GM19468 (cell line): ENCODE data around the gene ATP13A4.
"Not testable (repeated sequence)": the region's sequence is repeated elsewhere in the genome, so short reads cannot be mapped to it uniquely, and the experiment has no call there.

Experiments used
- ATAC-seq: cut with Tn5 transposase; IDR thresholded peaks from one replicate; pipeline ENCODE4 v1.9.1; 2021; ENCODE audit warnings: mild to moderate bottlenecking, moderate library complexity, moderate number of reproducible peaks; ENCODE audit not compliant: unreplicated experiment; ENCODE audit errors: extremely low read depth

The ATP13A4 gene

GRCh38 chr3:193560091-193560490 lies 5.4 kb upstream of the ATP13A4 start:
- ATAC-seq: no peak

GRCh38 chr3:193559100-193559499 lies 4.4 kb upstream of the ATP13A4 start:
- no peak for ATAC-seq

GRCh38 chr3:193556841-193557240 lies 2.1 kb upstream of the ATP13A4 start:
- no peak for ATAC-seq

- no peak for ATAC-seq
These were observed 1.1 kb downstream of the ATP13A4 start for GRCh38 chr3:193553586-193553985.

- no peak for ATAC-seq
These were observed 1.8 kb downstream of the ATP13A4 start for GRCh38 chr3:193552923-193553322.

GRCh38 chr3:193548406-193548805 lies 6.3 kb downstream of the ATP13A4 start:
- ATAC-seq: no peak

- no peak for ATAC-seq
These were observed 8.6 kb downstream of the ATP13A4 start for GRCh38 chr3:193546129-193546528.

GRCh38 chr3:193545304-193545703 lies 9.4 kb downstream of the ATP13A4 start:
- ATAC-seq: no peak

GRCh38 chr3:193544289-193544688 lies 10.4 kb downstream of the ATP13A4 start:
- no peak for ATAC-seq

- ATAC-seq: no peak
These were observed 24.2 kb downstream of the ATP13A4 start for GRCh38 chr3:193530231-193531165.

GRCh38 chr3:193526085-193526484 lies 28.6 kb downstream of the ATP13A4 start:
- ATAC-seq: not testable (repeated sequence)

GRCh38 chr3:193522473-193522872 lies 32.2 kb downstream of the ATP13A4 start:
- no peak for ATAC-seq

- no peak for ATAC-seq
These were observed 34.0 kb downstream of the ATP13A4 start for GRCh38 chr3:193520738-193521137.

GRCh38 chr3:193515966-193516365 lies 38.7 kb downstream of the ATP13A4 start:
- ATAC-seq: no peak

- ATAC-seq: no peak
These were observed 44.5 kb downstream of the ATP13A4 start for GRCh38 chr3:193510154-193510553.

GRCh38 chr3:193509103-193509965 lies 45.4 kb downstream of the ATP13A4 start:
- ATAC-seq: no peak

GRCh38 chr3:193508108-193508507 lies 46.6 kb downstream of the ATP13A4 start:
- no peak for ATAC-seq

GRCh38 chr3:193507566-193507965 lies 47.1 kb downstream of the ATP13A4 start:
- no peak for ATAC-seq

- no peak for ATAC-seq
These were observed 47.8 kb downstream of the ATP13A4 start for GRCh38 chr3:193506921-193507320.

GRCh38 chr3:193502871-193503270 lies 51.8 kb downstream of the ATP13A4 start:
- no peak for ATAC-seq
